HUES48 (cell line): ENCODE data around the gene RYR3.

Experiments used
- H3K27ac ChIP-seq: one replicate; pipeline ENCODE4 v1.7.0; 2013; ENCODE audit warnings: low read depth, low read length, inconsistent platforms
- H3K27me3 ChIP-seq: 2 replicates; pipeline ENCODE4 v1.6.1; 2013; ENCODE audit warnings: mild to moderate bottlenecking, low read length; ENCODE audit not compliant: control insufficient read depth, insufficient read depth
- H3K36me3 ChIP-seq: 2 replicates; pipeline ENCODE4 v1.6.1; 2013; ENCODE audit warnings: low read length; ENCODE audit not compliant: control insufficient read depth, insufficient read depth
- H3K4me1 ChIP-seq: 2 replicates; pipeline ENCODE4 v1.6.1; 2013; ENCODE audit warnings: mild to moderate bottlenecking, low read length; ENCODE audit not compliant: control insufficient read depth, insufficient read depth
- H3K4me3 ChIP-seq: 2 replicates; pipeline ENCODE4 v1.5.1; 2013; ENCODE audit warnings: mild to moderate bottlenecking, low read depth, low read length
- H3K9ac ChIP-seq: 2 replicates; pipeline ENCODE4 v1.6.1; 2013; ENCODE audit warnings: mild to moderate bottlenecking, low read depth, low read length, moderate library complexity
- H3K9me3 ChIP-seq: 2 replicates; pipeline ENCODE4 v1.6.1; 2013; ENCODE audit warnings: low read length; ENCODE audit not compliant: control insufficient read depth, insufficient read depth

RYR3 gene

DNA sequence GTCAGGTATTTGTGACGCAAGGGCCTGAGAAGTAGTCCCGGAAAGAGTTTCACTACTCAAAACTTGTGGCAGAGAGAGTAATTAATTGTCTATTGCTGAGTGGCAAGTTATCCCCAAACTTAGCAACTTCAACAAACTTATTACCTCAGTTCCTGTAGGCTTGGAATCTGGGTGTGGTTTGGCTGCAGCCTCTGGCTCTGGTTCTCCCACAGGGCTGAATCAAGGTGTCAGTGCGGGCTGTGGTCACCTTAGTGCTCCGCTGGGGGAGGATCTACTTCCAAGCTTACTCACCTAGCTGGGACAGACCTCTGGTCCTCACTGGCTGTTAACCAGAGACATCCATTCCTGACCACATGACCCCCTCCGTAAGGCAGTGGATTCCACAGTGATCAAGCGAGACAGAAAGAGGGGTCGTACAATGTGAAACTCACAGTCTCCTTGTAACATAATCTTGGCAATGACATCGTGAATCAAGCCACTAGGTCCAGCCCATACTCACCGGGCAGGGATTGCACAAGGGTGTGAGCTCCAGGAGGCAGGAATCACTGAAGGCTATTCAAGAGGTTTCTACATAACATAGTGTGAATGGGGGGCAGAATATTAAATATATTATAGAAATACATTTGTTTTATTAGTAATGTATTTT, 138.3 kb downstream of the RYR3 start:
- Histone ChIP-seq H3K9me3 (no peaks in the 10 kb centered on the region), H3K36me3 (no peaks in the 10 kb centered on the region), H3K27me3 (no peaks in the 10 kb centered on the region), H3K27ac (no peak overlapping the region), H3K4me1 (no peaks in the 10 kb centered on the region), H3K9ac (no peak overlapping the region), H3K4me3 (no peak overlapping the region)

- H3K27ac ChIP-seq, result no peak overlapping the region
- no peak overlapping the region for H3K9ac ChIP-seq
- H3K27me3 ChIP-seq, result no peaks in the 10 kb centered on the region
- no peaks in the 10 kb centered on the region for H3K36me3 ChIP-seq
- H3K9me3 ChIP-seq, result no peaks in the 10 kb centered on the region
- no peaks in the 10 kb centered on the region for H3K4me1 ChIP-seq
- no peak overlapping the region for H3K4me3 ChIP-seq
These were observed 139.0 kb downstream of the RYR3 start for GRCh38 chr15:33449810-33450209.

DNA sequence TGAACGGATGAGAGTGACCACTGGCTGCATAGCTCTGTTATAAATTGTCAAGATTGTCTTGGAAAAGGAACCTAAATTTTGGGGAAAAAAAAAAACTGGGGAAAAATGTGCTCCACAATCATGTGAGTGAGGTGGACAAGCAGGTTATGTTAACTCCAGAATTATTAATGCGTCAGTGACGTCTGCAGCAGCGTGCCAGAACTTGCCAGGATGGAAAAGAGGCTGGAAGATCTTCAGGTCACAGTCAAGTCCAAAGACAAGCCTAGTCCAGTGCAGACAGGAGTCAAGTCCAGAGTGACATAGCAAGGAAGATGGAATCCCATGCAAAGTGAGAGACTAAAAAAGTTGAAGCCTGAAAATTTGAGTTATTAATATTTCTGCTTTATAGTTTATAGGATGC, 140.6 kb downstream of the RYR3 start:
- H3K9me3 ChIP-seq, result no peaks in the 10 kb centered on the region
- H3K27me3 ChIP-seq, result no peaks in the 10 kb centered on the region
- no peaks in the 10 kb centered on the region for H3K36me3 ChIP-seq
- no peak overlapping the region for H3K9ac ChIP-seq
- H3K4me1 ChIP-seq, result peaks cover 3% of the 10 kb centered on the region; the same call in 1 of the 2 replicates
- no peak overlapping the region for H3K4me3 ChIP-seq
- no peak overlapping the region for H3K27ac ChIP-seq

- H3K9ac ChIP-seq, result no peak overlapping the region
- peaks cover 5% of the 10 kb centered on the region; the same call in 1 of the 2 replicates for H3K4me1 ChIP-seq
- H3K36me3 ChIP-seq, result no peaks in the 10 kb centered on the region
- no peaks in the 10 kb centered on the region for H3K9me3 ChIP-seq
- H3K27me3 ChIP-seq, result no peaks in the 10 kb centered on the region
- H3K27ac ChIP-seq, result no peak overlapping the region
- H3K4me3 ChIP-seq, result no peak overlapping the region
These were observed 143.0 kb downstream of the RYR3 start for GRCh38 chr15:33453761-33454160.

- Histone ChIP-seq H3K27me3 (no peaks in the 10 kb centered on the region), H3K27ac (no peak overlapping the region), H3K4me3 (no peak overlapping the region), H3K9ac (no peak overlapping the region), H3K36me3 (no peaks in the 10 kb centered on the region), H3K4me1 (peaks cover 5% of the 10 kb centered on the region; the same call in 1 of the 2 replicates), H3K9me3 (no peaks in the 10 kb centered on the region)
These were observed 143.6 kb downstream of the RYR3 start for GRCh38 chr15:33454346-33454745.

DNA sequence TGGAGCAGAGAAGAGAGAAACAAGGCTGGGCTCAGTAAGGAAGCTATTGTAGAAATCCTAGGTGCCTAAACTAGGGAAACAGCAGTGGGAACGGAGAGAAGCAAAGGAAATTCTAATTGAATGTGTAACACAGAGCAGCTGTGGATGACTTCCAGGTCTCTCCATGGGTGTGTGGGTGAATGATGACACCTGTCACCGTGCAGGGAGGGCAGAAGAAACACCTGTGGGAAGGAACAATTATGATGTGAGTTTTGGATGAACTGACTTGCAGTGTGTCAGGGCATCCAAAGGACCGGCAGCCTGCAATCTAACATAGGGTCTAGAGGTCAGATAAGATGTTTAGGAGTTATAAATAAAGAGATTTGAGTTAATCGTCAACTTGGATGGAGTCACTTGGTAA, 144.2 kb downstream of the RYR3 start:
- no peaks in the 10 kb centered on the region for H3K27me3 ChIP-seq
- H3K27ac ChIP-seq, result no peak overlapping the region
- no peaks in the 10 kb centered on the region for H3K9me3 ChIP-seq
- no peaks in the 10 kb centered on the region for H3K36me3 ChIP-seq
- H3K4me1 ChIP-seq, result peaks cover 5% of the 10 kb centered on the region; the same call in 1 of the 2 replicates
- H3K4me3 ChIP-seq, result no peak overlapping the region
- H3K9ac ChIP-seq, result no peak overlapping the region

DNA sequence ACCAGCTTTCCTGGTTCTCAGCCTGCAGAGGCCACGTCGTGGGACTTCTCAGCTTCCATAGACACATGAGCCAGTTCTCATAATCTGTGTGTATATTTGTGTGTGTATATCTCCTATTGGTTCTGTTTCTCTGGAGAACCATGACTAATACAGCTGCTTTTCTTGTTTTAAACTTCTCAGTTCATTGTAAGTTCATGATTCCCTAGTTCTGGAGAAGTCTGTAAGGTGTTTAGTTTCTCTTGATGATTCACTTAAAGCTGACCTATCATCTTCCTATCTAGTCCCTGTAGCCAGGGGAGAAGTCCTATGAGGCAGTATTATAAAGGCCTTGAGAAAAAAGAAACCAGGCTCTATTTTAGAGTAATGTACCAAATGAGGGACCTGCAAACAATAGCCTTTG, 147.7 kb downstream of the RYR3 start:
- Histone ChIP-seq H3K36me3 (no peaks in the 10 kb centered on the region), H3K4me1 (peaks cover 5% of the 10 kb centered on the region; the same call in 1 of the 2 replicates), H3K4me3 (no peak overlapping the region), H3K9me3 (no peaks in the 10 kb centered on the region), H3K27ac (no peak overlapping the region), H3K9ac (no peak overlapping the region), H3K27me3 (no peaks in the 10 kb centered on the region)

GRCh38 chr15:33460166-33460805, 149.5 kb downstream of the RYR3 start:
- H3K36me3 ChIP-seq, result no peaks in the 10 kb centered on the region
- no peak overlapping the region for H3K27ac ChIP-seq

GRCh38 chr15:33461671-33462070, 150.9 kb downstream of the RYR3 start:
- no peaks in the 10 kb centered on the region; the same call in 1 of the 2 replicates for H3K9me3 ChIP-seq
- H3K4me3 ChIP-seq, result no peak overlapping the region
- H3K27ac ChIP-seq, result no peak overlapping the region
- no peaks in the 10 kb centered on the region for H3K36me3 ChIP-seq
- no peak overlapping the region for H3K9ac ChIP-seq
- no peaks in the 10 kb centered on the region for H3K4me1 ChIP-seq
- no peaks in the 10 kb centered on the region for H3K27me3 ChIP-seq

More at GRCh38 chr15:33460166-33460805, 149.5 kb downstream of the RYR3 start:
- H3K9me3 ChIP-seq, result no peaks in the 10 kb centered on the region
- H3K27me3 ChIP-seq, result no peaks in the 10 kb centered on the region
- H3K9ac ChIP-seq, result no peak overlapping the region
- peaks cover 5% of the 10 kb centered on the region; the same call in 1 of the 2 replicates for H3K4me1 ChIP-seq
- no peak overlapping the region for H3K4me3 ChIP-seq

- Histone ChIP-seq H3K27me3 (peaks cover 22% of the 10 kb centered on the region), H3K4me1 (peaks cover 16% of the 10 kb centered on the region), H3K9ac (no peak overlapping the region), H3K27ac (no peak overlapping the region), H3K4me3 (no peak overlapping the region), H3K36me3 (no peaks in the 10 kb centered on the region), H3K9me3 (no peaks in the 10 kb centered on the region; the same call in 1 of the 2 replicates)
These were observed 156.5 kb downstream of the RYR3 start for GRCh38 chr15:33467146-33467815.

GRCh38 chr15:33467816-33468163, 157.0 kb downstream of the RYR3 start:
- no peak overlapping the region for H3K9ac ChIP-seq
- no peaks in the 10 kb centered on the region for H3K36me3 ChIP-seq
- H3K4me3 ChIP-seq, result no peak overlapping the region
- H3K4me1 ChIP-seq, result peaks cover 16% of the 10 kb centered on the region
- no peaks in the 10 kb centered on the region; the same call in 1 of the 2 replicates for H3K9me3 ChIP-seq
- peaks cover 22% of the 10 kb centered on the region for H3K27me3 ChIP-seq
- H3K27ac ChIP-seq, result no peak overlapping the region
